OCI-LY1 (cell line): ENCODE measurements around the gene LSMEM2.

Experiments used
- CTCF ChIP-seq: fragments of 200-600 bp; sonication (generic), shearing (Covaris generic); IDR thresholded peaks from 2 replicates; pipeline ENCODE4 v1.5.1; 2017; ENCODE audit warnings: mild to moderate bottlenecking, antibody characterized with exemption, low read length, moderate library complexity, mixed read lengths
- EZH2 ChIP-seq: fragments of 200-600 bp; sonication (generic), shearing (Covaris generic); IDR thresholded peaks from 2 replicates; pipeline ENCODE4 v1.8.0; 2017; ENCODE audit warnings: borderline replicate concordance, mixed run types, mild to moderate bottlenecking, antibody characterized with exemption, low read length, moderate library complexity, mixed read lengths

DNA sequence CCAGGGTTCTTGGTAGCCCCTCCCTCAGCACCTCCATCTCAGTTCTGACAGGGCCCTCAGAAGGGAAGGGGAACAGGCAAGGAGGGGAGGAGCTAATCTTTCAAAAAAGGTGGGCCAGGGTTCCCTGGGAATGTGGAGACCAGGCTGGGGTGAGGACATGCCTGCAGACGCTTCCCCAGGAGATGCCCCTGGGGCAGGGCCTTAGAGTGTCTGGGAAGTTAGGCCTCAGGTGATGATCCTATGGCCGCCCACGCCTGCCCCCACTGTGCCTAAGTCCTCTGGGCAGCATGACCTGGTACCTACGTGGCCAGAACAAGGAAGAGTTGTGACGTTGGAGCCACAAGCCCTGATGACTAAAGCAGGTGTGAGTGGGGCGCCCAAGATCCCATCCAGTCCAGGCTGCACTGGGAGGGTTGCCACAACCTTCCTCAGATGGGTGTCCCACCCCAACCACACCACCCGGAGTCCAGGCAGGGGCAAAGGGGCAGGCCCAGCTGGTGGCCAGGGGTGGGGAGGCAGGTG lies 13.9 kb upstream of the LSMEM2 start:
- TF ChIP-seq CTCF (no peak), EZH2 (no peak)
